ENCODE results near the gene TRDMT1. TPM values are rescaled to one million over a fixed set of nuclear protein-coding genes. Genes with fewer than 3 reads are reported as not detected.

TRDMT1 gene, protein sequence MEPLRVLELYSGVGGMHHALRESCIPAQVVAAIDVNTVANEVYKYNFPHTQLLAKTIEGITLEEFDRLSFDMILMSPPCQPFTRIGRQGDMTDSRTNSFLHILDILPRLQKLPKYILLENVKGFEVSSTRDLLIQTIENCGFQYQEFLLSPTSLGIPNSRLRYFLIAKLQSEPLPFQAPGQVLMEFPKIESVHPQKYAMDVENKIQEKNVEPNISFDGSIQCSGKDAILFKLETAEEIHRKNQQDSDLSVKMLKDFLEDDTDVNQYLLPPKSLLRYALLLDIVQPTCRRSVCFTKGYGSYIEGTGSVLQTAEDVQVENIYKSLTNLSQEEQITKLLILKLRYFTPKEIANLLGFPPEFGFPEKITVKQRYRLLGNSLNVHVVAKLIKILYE
- total RNA-seq, result 1 to 10 TPM; 4.6 to 4.9 TPM
- long read RNA-seq, partial matches to known transcripts, result 3 of 8 reads
- long read RNA-seq, other reads (novel, unspliced or antisense), result 5 of 8 reads

DNA sequence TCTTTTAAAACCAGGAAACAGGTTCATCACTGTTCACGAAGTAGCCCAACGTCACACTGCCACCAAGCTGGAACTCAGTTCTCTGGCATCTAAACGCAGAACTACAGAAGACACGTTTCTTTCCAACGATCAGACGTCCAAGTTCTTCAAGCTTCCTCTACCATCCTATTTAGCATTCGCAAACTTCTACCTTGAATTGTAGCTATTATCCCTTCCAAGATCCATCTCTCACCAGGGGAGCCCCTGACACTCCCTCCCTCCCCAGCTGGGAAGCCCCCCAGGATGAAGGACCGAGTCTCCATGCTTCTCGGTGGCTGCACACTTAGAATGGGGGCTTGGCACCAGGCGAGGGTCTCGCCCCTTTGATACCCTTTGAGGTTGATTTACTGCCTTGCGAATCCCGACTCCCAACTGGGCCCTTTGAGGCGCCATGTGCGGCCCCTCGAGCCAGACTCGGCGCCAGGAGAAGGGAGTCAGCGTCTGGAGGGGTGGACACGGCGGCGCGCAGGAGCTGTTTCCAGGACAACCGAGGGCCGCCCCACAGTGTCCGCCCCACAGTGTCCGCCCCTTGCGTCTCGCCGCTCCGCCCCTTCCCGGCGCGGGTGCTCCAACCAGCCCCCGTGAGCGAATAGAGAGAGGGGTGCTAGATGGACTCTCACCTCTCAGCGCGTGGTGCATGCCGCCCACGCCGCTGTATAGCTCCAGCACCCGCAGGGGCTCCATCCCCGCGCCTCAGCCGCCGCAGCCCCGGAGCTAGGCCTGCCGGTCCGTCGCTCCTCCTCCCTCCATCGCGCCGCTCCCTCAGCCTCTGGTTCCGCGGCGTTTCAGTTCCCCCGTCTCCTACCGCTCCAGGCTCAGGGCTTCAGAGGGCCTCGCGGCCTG, at the start of gene TRDMT1:
Gene TRDMT1, minus strand, starts transcription at position 761 of the 882 bp plus-strand sequence. Its CDS starts 38 bp downstream, at position 723.
- DNase-seq (peak; percentile 80 to 86), ATAC-seq (peak; percentile 99)
- intact Hi-C loops (cut with DNase I, micrococcal nuclease), result no loop called here

GRCh38 chr10:17250736-17251135, 49.3 kb upstream of the TRDMT1 start:
- DNase-seq, result no peak
- ATAC-seq, result no peak
- intact Hi-C loops (cut with DNase I, micrococcal nuclease), result no loop called here

- ATAC-seq (peak; percentile 50), DNase-seq (no peak)
- intact Hi-C loops (cut with DNase I, micrococcal nuclease), result no loop called here
Measured at GRCh38 chr10:17249820-17250219, 48.3 kb upstream of the TRDMT1 start.

GRCh38 chr10:17248964-17249363, 47.5 kb upstream of the TRDMT1 start:
- ATAC-seq, result peak; percentile 63
- no peak for DNase-seq
- intact Hi-C loops (cut with DNase I, micrococcal nuclease), result no loop called here

- intact Hi-C loops (cut with DNase I, micrococcal nuclease), result no loop called here
- ATAC-seq (no peak), DNase-seq (no peak)
Measured at GRCh38 chr10:17247210-17247609, 45.7 kb upstream of the TRDMT1 start.

DNA sequence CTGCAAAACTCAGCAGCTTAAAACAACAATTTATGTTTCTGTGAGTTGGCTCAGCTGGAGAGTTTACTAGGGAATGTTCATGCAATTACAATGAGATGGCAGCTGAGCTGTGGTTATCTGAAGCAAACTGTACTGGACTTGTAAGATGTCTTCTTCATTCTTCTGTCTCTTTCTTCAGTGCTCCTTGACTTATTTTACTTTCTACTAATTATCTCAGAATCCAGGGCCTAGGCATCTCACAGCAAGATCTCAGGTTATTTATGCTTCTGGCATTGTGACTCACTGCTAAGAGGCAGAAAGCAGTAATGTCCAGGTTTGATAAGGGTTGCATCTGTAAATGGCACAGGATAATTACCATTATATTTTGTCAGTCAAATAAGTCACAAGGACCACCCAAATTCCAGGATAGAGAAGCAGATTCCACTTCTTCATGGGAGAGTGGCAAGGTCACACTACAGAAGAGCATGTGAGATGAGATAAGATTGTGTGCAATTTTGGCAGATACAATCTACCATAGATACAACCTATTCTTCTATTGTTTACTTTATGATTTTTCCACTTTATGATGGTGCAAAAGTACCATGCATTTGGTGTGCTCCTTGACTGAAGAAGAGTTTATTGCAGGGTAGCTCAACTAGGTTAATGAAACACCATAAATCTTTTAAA, 43.4 kb upstream of the TRDMT1 start:
- ATAC-seq (no peak), DNase-seq (no peak)
- intact Hi-C loops (cut with DNase I, micrococcal nuclease), result no loop called here

GRCh38 chr10:17241611-17242333, 40.3 kb upstream of the TRDMT1 start:
- intact Hi-C loops (cut with DNase I, micrococcal nuclease), result no loop called here
- DNase-seq, result no peak
- no peak for ATAC-seq

DNA sequence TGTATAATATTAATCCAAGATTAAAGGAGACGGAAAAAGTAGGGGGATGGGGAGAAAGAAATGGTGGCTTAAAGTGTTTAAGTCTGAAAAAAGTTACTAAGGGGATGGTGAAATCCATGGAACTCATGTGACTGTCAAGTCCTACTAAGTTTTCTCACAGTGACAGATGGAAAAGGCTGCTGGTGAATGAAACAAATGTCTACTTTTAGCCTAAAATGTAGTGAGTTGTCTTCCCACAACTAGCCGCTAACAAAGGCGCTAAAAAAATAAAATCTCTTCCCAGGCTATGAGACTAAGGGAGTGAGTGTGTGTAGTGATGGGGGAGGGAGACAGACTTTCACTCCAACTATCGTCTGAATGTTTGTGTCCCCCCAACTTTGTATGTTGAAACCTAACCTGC, 39.1 kb upstream of the TRDMT1 start:
- DNase-seq, result no peak
- no peak for ATAC-seq
- intact Hi-C loops (cut with DNase I, micrococcal nuclease), result no loop called here

DNA sequence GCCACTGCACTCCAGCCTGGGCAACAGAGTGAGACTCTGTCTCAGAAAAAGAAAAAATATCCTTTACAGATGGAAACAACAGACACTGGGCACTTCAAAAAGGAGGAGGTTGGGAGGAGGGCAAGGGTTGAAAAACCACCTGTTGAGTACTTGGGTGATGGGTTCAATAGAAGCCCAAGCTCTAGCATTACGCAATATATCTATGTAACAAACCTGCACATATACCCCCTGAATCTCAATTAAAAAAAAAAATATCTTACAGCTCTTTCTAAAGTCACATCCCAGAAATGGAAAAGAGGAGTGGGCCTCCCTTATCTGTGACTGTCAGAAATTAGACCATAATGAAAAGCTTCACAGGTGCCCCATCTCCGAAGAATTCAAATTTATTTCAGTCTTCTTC, 38.6 kb upstream of the TRDMT1 start:
- no peak for DNase-seq
- intact Hi-C loops (cut with DNase I, micrococcal nuclease), result no loop called here
- no peak for ATAC-seq

DNA sequence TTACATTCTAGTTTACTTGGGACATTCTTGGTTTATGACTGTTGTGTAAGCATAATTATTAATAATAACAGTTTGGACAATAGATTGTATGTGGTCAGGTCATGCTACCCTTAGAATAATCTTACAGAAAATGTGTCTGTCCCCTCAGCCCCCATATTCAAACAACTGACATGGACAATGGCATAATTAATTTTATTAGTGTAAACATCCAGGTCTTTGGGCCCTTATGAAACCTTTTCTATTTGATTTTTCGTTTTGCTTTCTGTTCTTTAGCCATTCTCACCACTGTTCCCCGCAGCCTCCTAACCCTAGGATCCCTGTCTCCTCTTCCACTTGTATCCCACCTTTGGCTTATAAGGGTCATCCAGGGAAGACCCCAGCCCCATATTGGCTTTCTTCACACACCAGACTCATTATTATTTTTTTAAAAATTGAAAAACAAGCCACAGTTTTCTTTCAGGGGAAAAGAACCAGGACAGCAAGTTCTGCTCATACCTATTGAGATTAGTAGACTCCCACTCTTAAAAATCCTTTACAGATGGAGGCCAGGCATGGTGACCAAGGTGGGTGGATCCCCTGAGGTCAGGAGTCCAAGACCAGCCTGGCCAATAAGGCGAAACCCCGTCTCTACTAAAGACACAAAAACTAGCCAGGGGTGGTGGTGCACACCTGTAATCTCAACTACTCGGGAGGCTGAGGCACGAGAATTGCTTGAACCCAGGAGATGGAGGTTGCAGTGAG, 38.0 kb upstream of the TRDMT1 start:
- DNase-seq (no peak), ATAC-seq (no peak)
- intact Hi-C loops (cut with DNase I, micrococcal nuclease), result no loop called here

- ATAC-seq (peak; percentile 90), DNase-seq (no peak)
- intact Hi-C loops (cut with DNase I, micrococcal nuclease), result no loop called here
Measured at GRCh38 chr10:17238445-17239291, 37.2 kb upstream of the TRDMT1 start.

DNA sequence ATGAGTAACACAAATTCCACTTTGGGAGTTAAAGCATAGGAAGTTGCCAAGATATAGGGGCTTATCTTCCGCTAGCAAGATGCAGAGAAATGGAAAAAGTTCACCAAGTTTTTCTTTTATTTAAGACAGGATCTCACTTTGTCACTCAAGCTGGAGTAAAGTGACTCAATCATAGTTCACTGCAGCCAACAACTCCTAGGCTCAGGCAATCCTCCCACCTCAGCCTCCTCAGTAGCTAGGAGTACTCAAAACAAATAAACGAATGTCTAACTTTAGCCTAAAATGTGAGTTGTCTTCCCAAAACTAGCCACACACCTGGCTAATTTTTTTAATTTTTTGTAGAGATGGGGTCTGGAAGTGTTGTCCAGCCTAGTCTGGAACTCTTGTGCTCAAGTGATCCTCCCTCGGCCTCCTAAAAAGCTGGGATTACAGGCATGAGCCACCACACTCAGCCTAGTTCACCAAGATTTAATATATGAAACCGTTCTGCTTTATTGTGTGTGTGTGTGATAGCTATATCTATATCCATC, 36.5 kb upstream of the TRDMT1 start:
- intact Hi-C loops (cut with DNase I, micrococcal nuclease), result no loop called here
- no peak for DNase-seq
- no peak for ATAC-seq

GRCh38 chr10:17237149-17237527, 35.7 kb upstream of the TRDMT1 start:
- ATAC-seq (no peak), DNase-seq (no peak)
- intact Hi-C loops (cut with DNase I, micrococcal nuclease), result no loop called here

GRCh38 chr10:17236468-17237148, 35.1 kb upstream of the TRDMT1 start:
- no peak for DNase-seq
- intact Hi-C loops (cut with DNase I, micrococcal nuclease), result no loop called here
- ATAC-seq, result no peak

- intact Hi-C loops (cut with DNase I, micrococcal nuclease), result no loop called here
- DNase-seq, result no peak
- ATAC-seq, result no peak
Measured at GRCh38 chr10:17235136-17235535, 33.7 kb upstream of the TRDMT1 start.

DNA sequence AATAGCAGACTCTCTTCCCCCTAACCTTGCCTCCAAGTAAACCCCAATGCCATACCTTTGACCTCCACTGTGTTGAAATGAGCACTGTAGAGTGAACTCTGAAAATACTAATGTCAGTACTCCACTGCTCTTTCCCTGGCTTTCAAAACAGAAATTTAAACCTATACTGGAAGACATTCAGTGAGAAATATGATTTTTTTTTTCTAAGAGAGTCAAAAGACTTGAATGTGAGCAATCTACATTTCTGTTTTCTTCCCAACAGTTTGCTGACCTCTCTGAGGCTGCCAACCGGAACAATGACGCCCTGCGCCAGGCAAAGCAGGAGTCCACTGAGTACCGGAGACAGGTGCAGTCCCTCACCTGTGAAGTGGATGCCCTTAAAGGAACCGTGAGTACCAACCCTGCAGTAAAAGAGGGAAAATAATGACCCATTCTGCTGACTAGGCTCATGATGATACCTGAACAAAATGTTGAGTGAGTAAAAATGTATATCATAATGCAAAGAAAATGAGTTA, 33.0 kb upstream of the TRDMT1 start:
- intact Hi-C loops (cut with DNase I, micrococcal nuclease), result no loop called here
- no peak for DNase-seq
- no peak for ATAC-seq

All from left colon (tissue), 2 donors.